DMS153 treated with DMSO at 0.1 percent for 48 hours (cell line): ENCODE measurements around the gene PITX1.
"Not testable (repeated sequence)": the region's sequence is repeated elsewhere in the genome, so short reads cannot be mapped to it uniquely, and the experiment has no call there.

Experiments
- DNase-seq: peaks from one replicate; lab custom pipeline; 2025; ENCODE audit not compliant: unreplicated experiment; lab: John Stamatoyannopoulos, UW

The PITX1 gene

GRCh38 chr5:135011355-135012032 lies 22.5 kb downstream of the PITX1 start:
- no peak for DNase-seq

GRCh38 chr5:135010502-135011354 lies 23.3 kb downstream of the PITX1 start:
- DNase-seq, result no peak

- DNase-seq, result no peak
These were observed 24.1 kb downstream of the PITX1 start for GRCh38 chr5:135009736-135010501.

- DNase-seq, result no peak
These were observed 24.9 kb downstream of the PITX1 start for GRCh38 chr5:135008981-135009735.

GRCh38 chr5:135008556-135008955 lies 25.5 kb downstream of the PITX1 start:
- no peak for DNase-seq

DNA sequence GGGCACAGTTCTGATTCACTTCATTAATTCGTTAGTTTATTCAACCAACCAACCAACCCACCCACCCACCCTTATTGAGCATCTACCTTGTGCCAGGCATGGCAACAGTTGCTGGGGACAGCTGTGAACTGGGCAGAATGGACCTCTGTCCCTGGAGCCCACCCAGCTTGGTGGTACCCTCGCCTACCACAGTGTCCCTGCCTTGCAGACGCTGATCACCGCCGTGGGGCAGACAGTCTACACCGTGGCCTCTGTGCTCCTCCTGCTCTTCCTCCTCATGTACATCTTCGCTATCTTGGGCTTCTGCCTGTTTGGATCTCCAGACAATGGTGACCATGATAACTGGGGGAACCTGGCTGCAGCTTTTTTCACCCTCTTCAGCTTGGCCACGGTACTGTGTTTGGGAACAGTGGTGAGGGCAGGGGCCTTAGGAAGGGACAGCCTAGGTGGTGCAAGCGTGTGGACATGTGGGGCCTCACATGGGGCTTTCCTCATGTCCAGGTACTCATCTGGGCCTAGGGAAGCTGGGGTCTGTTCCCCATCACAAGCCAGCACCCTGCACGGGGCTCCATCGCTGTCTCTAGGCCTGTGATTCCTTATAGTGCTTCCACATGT lies 26.2 kb downstream of the PITX1 start:
- no peak for DNase-seq

GRCh38 chr5:135007305-135007704 lies 26.7 kb downstream of the PITX1 start:
- DNase-seq, result no peak

GRCh38 chr5:135005076-135005475 lies 29.0 kb downstream of the PITX1 start:
- DNase-seq, result no peak

- no peak for DNase-seq
These were observed 29.7 kb downstream of the PITX1 start for GRCh38 chr5:135004376-135004775.

DNA sequence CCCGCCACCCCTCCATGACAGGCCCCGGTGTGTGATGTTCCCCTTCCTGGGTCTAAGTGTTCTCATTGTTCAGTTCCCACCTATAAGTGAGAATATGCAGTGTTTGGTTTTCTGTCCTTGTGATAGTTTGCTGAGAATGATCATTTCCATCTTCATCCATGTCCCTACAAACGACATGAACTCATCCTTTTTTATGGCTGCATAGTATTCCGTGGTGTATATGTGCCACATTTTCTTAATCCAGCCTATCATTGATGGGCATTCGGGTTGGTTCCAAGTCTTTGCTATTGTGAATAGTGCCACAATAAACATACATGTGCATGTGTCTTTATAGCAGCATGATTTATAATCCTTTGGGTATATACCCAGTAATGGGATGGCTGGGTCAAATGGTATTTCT lies 36.0 kb downstream of the PITX1 start:
- not testable (repeated sequence) for DNase-seq

DNA sequence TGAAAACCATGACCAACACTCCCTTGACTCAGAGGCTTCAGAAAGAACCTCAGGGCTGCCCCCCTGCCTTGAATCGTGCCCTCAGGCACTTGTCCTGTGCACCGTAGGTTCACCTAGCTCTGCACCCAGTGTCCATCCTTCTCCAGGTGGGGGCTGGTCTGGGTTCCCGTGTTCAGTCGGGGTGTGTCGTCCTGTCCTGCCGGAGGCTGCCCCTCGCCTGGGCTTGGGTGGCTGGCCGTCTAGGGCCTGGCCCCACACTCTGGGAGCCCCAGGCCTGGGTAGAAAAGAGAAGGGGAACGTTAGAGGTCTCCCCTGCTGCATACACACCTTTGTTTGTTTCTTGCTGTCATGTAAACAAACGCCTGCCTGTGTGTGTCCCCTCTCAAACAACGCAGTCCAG lies 37.0 kb downstream of the PITX1 start:
- DNase-seq, result no peak

DNA sequence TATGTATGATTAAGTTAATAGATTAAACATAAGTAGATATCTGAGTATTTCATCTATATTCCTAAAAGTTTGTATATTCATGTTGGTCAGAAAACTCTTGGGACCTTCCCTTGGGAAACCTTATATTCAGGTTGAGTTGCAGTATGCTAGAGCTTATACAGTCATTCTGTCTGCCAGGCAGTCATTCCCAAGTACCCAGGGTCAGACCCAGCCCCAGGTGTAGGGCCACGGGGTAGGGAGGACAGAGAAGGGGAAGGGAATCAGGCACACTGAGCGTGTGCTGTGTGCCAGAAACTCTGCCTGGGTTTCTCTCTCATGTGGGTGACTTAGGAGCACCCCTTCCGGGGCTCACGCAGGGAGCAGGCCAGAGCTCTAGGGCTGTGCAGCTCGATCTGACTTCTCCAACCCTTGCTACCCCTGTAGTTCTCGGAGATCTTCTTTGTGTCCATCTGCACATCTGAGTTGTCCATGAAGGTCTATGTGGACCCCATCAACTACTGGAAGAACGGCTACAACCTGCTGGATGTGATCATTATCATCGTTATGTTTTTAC lies 38.1 kb downstream of the PITX1 start:
- DNase-seq, result no peak

DNA sequence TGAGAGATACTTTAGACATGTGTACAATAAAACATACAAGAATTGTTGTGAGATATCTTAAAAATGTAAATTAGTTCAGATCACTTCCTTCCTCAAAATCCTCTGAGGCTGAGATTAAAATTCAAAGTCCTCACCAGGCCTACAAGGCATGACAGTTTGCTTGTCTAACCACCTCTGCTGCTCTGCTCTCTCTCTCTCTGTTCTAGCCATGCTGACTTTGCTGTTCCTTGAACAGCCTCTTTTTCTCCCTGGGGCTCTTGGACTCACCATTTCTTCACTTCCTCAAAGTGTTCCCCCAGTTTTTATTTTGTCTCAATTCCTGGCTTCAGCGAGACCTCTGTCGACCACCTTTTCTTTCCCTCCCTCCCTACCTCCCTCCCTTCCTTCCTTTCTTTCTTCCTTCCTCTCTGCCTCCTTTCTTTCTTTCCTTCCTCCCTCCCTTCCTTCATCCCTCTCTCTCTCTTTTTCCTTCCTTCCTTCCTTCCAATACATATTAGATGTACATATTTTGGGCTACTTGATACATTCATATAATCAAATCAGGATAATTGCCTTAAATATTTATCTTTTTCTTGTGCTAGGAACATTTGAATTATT lies 39.4 kb downstream of the PITX1 start:
- DNase-seq, result no peak

DNA sequence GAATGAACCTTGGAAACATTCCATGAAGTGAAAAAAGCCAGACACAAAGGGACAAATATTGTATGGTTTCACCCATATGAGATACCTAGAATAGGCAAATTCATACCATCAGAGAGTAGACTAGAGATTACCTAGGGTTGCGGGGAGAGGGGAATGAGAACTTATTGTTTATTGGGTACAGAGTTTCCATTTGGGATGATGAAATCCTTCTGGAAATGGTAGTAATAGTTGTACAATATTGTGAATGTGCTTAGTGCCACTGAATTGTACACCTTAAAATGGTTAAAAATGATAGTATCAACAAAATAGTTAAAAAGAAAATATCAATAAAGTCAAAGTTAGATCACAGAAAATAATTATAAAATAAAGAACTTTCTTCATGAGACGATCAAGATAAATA lies 40.9 kb downstream of the PITX1 start:
- DNase-seq, result no peak

DNA sequence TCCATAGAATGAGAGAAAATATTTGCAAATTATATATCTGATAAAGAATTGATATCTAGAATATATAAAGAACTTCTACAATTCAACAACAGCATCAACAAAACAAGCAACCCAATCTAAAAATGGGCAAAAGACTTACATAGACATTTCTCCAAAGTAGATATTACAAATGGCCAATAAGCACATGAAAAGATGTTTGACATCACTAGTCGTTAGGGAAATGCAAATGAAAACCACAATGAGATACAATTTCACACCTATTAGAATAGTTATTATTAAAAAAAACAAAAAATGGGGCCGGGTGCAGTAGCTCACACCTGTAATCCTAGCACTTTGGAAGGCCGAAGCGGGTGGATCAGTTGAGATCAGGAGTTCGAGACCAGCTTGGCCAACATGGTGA lies 41.9 kb downstream of the PITX1 start:
- DNase-seq, result no peak

DNA sequence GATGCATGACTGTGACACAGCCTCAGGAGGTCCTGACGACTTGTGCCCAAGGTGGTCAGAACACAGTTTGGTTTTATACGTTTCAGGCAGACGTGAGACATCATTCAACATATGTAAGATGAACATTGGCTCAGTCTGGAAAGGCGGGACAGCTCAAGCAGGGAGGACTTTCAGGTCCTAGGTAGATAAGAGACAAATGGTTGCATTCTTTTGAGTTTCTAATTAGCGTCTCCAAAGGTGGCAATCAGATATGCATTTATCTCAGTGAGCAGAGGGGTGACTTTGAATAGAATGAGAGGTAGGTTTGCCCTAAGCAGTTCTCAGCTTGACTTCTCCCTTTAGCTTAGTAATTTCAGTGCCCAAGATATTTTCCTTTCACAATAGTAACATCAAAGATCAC lies 43.8 kb downstream of the PITX1 start:
- not testable (repeated sequence) for DNase-seq

DNA sequence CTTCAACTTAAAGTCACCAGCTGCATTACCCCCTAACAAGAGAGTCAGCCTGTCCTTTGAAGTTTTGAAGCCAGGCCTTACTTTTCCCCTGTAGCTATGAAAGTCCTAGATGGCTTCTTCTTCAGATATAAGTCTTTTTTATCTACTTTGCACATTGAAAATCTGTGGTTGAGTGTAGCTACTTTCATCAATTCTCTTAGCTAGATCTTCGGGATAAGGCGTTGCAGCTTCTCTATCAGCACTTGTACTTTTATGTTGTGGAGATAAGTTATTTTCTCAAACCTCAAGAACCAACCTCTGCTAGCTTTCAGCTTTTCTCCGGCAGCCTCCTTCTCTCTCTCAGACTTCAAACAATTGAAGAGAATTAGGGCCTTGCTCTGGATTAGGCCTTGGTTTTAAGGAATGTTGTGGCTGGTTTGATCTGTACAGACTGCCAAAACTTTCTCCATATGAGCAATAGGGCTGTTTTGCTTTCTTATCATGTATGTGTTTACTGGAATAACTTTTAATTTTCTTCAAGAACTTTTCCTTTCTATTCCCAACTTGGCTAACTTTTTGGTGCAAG lies 44.7 kb downstream of the PITX1 start:
- no peak for DNase-seq

DNA sequence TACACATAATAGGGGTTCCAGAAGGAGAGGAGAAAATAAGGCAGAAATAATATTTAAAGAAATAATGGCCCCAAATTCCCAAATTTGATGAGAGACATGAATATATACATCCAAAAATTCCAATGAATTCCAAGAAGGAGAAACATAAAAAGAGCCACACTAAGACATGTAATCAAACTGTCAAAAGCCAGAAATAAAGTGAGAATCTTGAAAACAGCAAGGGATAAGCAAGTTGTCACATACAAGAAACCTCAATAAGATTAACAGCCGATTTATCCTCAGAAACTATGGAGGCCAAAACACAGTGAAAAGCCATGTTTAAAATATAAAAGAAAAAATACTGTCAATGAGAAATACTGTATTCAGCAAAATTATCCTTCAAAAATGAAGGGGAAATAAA lies 51.8 kb downstream of the PITX1 start:
- no peak for DNase-seq

DNA sequence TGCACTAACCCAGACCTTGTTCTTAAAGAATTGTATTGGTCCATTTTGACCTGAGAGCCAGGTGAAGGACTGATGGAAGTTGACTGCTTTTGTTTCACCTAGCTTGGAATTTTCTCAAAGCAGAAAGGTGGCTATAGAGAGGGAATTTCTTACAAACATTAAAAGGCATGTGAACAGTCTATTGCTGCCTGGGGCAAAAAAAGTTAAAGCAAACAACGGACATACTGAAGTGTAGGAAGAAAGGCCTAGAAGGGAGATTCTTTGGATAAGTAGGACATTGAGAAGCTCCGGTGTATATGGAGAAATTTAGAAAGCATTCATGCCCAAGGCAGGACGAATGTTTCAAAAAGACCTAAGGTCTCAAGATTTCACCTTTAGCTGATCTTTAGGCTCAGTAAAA lies 54.6 kb downstream of the PITX1 start:
- no peak for DNase-seq
